Measurements from ENCODE around the gene TSGA10.

- TF ChIP-seq CTCF (IDR thresholded peaks at IDR 0.05) (no peak), SIN3A (IDR thresholded peaks at IDR 0.05; ENCODE audit: borderline replicate concordance, insufficient read depth, low read depth, low read length) (no peak), REST (IDR thresholded peaks at IDR 0.05; ENCODE audit: insufficient read depth in 1 of 2, low read depth in 2 of 2, low read length in 1 of 2) (no peak)
These were observed 679 bp downstream of the TSGA10 start for GRCh38 chr2:99153921-99154604.

Measured in Panc1 (cell line).